HG02840 (cell line): ENCODE measurements around the gene ADGRA3.

Experiments used
- ATAC-seq: cut with Tn5 transposase; IDR thresholded peaks from one replicate; pipeline ENCODE4 v1.9.1; 2021; ENCODE audit warnings: mild to moderate bottlenecking, moderate library complexity, moderate number of reproducible peaks; ENCODE audit not compliant: unreplicated experiment, low FRiP score

ADGRA3 gene

GRCh38 chr4:22514481-22514880 lies 1.4 kb downstream of the ADGRA3 start:
- ATAC-seq, result no peak

DNA sequence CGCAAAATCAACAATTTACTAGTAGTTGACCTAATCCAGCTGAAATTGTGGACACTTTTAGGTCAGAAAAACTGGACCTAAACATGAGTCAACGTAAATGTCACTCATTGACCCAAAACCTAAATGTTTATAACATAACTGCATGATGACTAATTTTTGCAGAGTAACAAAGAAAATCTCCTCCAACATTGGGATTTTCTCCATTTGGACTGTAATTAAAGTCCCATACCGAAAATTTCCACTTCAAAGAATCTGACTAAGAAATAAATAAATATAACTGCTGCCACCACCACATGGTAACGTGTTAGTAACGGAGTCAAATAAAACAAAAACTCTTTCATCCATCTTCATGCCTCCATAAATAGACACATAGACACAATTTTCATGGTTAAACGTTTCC lies 1.9 kb downstream of the ADGRA3 start:
- ATAC-seq, result no peak

- ATAC-seq, result no peak
Observed at GRCh38 chr4:22512306-22512705, 3.6 kb downstream of the ADGRA3 start.

DNA sequence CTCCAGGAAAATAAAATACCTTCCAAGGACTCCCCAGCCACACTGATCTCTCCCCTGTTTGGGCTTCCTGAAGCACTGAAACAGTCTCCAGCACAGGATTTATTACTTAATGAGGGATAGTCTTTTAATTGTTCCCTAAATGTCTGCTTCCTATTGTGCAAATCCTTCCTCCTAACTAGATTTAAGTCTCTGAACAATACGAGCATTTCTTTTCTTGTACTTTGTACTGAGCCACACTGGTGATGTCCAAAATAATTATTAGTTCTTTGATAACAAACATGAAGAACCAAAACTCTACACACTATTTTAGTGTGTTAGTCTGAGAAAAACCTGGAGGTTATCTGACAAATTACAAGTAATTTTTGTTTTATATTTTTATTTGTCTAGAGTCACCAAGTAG lies 5.1 kb downstream of the ADGRA3 start:
- ATAC-seq, result no peak

DNA sequence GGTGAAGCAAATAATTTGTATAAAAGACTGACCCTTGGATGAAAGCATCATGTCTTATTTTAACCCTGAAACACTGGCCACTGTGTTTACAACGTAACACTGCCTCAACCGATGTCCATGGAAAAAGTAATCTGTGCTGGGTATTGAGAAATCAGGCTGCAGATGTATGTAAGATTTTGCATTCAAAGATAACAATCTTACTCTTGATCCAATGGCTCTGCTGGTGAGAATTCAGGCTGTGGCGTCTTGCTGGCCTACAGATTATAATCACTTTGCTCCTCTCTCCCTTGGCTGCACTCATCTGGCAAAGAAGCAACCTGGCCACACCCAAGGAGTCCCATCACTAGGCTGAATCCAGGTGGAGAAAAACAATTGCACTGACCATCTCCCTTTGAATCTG lies 7.5 kb downstream of the ADGRA3 start:
- no peak for ATAC-seq

DNA sequence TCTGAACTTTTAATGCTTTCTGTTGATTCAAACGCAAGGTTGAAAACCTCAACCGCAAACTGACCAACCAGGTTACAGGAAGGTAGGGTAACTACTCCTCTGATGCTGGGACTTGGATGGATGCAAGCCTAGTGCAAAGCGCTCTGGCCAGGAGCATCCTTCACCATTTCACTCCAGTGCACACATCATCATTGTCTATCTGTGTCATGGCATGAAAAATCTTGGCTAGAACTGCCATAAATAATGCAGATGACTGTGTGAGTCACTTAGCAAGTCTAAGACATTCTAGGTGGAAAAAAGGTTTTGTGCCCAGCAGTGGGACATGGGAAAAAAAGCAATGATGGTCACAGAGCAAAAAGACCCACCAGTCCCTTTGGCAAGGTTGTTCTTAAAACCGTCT lies 10.9 kb downstream of the ADGRA3 start:
- ATAC-seq, result no peak

GRCh38 chr4:22504447-22504846 lies 11.4 kb downstream of the ADGRA3 start:
- no peak for ATAC-seq

DNA sequence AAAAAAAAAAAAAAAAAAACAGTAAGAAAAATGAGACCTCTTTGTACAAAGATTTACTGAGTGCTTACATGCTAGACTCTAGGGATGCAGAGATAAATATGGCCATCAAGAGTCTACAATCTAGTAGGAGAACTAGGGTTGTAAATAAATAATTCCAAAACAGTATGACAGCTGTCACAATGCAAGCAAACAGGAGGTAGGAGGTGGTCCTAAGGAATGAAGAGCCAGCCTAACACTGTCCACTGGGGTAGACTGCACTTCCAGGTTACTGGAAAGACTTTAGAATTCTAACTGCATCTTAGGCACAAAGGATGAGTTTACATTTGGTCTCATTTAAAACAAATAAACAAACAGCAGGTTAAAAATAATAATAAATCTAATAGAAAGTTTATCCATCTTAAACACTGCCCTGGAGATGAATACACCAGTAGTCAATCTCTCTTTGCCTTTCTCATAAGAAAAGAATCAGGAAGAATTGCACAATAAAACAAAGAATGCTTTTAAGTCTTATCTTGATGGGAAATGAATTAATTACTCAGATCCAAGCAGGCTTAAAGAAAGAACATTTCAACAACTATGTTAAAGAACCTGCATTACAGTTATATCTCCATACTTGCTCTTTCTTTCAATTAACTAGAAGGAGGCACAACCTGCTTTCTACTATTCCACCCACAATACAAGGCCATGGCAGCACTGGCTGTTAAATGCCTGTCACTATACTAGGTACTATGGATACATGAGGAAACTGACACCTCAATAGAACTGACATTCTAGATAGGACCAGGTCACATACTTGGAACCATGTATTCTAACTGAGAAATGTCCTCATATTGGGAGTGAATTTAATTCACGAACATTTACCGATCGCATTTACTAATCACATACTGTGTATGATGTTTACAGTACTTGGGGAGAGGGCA lies 12.7 kb downstream of the ADGRA3 start:
- ATAC-seq, result no peak

GRCh38 chr4:22501715-22502095 lies 14.2 kb downstream of the ADGRA3 start:
- ATAC-seq, result no peak

DNA sequence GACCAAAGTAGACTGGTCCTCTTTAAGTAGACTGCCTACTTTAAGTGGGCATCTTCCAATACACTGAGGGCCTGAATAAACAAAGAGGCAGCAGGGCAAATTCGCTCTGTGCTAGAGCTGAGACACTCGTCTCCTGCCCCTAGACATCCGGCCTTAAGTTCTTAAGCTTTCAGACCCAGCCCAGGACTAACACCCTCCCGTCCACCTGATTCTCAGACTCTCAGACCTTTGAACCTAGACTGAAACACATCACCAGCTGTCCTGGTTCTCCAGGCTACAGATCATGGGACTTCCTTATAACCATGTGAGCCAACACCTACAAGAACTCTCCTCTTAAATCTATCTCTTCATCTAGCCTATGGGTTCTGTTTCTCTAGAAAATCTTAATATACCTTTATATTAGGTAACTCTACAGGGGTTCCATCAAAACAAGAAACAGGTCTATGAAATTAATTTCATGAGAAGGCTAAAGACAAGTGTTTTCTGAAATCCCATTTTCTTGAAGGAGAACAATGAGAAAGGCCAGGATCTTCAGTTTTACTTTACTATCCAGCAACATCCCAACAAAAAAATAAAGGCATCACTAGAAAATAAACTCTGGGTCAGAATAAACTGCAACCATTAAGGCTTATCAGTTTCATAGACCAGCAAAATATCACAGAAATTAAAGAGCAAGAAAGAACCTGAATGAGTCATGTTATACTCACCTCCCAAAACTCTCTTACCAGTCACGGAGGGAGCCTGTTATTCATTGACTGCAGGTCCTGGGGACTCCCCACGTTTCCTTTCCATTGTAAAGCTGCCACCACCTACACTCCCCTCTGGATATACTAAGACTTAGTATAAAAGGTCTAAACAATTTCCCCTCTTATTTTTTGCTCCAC lies 14.8 kb downstream of the ADGRA3 start:
- no peak for ATAC-seq

GRCh38 chr4:22500128-22500611 lies 15.7 kb downstream of the ADGRA3 start:
- ATAC-seq, result no peak

DNA sequence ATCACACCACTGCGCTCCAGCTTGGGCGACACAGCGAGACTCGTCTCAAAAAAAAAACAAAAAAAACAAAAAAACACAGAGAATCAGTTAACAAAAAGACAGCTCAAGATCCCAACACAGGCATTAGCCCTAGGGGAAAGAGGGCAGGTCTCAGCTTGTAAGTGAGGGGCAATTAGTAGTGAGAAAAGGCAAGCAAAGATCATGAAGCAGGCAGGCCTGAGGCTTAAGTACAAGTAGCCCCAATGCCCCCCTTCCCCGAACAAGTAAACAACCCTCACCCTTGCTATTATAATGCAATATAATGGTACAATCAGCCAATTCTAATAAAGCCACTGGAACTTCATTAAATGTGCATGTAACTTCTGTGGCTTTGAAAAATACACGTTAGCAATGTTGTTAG lies 17.0 kb downstream of the ADGRA3 start:
- no peak for ATAC-seq

- ATAC-seq, result no peak
Observed at GRCh38 chr4:22496165-22496813, 19.6 kb downstream of the ADGRA3 start.

DNA sequence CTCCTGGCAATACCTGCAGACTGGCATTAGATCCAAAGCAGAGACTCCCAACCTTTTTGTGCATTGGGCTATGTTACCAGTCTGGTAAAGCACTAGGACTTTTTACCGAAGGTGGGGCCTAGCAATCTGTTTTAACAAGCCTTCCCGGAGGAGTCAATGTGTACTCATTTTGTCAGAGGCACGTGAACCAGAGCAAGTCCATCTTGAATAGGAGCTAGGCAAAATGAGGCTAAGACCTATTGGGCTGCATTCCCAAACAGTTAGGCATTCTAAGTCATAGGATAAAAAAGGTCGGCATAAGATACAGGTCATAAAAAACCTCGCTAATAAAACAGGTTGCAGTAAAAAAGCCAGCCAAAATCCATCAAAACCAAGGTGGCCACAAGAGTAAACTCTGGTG lies 22.3 kb downstream of the ADGRA3 start:
- ATAC-seq, result no peak

DNA sequence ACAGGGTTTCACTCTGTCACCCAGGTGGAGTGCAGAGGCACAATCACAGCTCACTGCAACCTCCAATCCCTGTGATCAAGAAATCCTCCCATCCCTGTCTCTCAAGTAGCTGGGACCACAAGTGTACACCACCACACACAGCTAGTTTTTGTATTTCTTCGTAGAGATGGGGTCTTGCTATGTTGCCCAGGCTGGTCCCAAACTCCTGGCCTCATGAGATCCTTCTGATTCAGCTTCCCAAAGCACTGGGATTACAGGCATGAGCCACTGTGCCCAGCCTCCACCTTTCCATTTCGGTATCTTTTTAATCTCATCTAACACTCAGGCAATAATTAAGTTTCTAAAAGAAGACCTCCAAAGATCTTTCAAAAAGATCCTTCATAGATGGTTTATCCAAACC lies 22.9 kb downstream of the ADGRA3 start:
- ATAC-seq, result no peak

- ATAC-seq, result no peak
Observed at GRCh38 chr4:22491939-22492338, 23.9 kb downstream of the ADGRA3 start.

DNA sequence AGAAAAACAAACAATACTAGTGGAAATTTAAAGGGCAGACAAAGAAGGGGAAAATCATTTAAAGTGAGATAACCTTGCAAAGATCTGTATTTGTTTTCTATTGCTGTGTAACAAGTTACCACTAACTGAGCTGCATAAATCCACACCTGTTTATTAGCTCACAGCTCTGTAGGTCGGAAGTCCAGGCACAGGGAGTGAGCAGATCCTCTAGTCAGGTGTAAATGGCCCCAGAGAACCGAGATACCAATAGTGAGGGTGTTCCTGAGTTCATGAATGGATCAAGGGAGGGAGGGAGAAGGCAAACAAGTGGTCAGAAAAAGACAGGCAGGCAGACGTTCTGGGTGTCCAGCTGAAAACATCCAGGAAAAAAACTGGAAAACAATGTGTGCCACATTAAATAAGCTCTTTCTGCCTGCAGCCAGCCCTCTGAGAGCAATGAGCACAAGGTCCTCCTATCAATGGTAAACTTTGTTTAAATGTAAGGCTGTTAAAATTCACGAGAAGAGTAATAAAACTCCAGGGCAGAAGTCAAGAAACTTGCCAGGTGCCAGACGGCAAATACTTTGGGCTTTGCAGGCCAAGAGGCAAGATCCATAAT lies 25.0 kb downstream of the ADGRA3 start:
- ATAC-seq, result no peak

GRCh38 chr4:22488106-22488505 lies 27.8 kb downstream of the ADGRA3 start:
- ATAC-seq, result no peak

GRCh38 chr4:22487328-22487727 lies 28.5 kb downstream of the ADGRA3 start:
- ATAC-seq, result no peak

- ATAC-seq, result no peak
Observed at GRCh38 chr4:22486276-22486675, 29.6 kb downstream of the ADGRA3 start.
